K562 (cell line): ENCODE results near the gene CUTA. TPM values are rescaled to one million over a fixed set of nuclear protein-coding genes. Genes with fewer than 3 reads are reported as not detected.

Experiments used
- AFF1 ChIP-seq, 2 experiments: fragments of 450-650 bp; IDR thresholded peaks; 2 replicates each; pipeline ENCODE4 v1.6.1; 2018; ENCODE audit warnings: mild to moderate bottlenecking in 2 of 2, low read depth in 1 of 2; ENCODE audit not compliant: partially characterized antibody in 2 of 2
- BCOR ChIP-seq: fragments of 450-650 bp; IDR thresholded peaks from 2 replicates; pipeline ENCODE4 v1.6.1; 2016
- BDP1 ChIP-seq: IDR thresholded peaks from 3 replicates; pipeline ENCODE4 v1.6.1; 2011; ENCODE audit not compliant: insufficient read length, insufficient read depth
- CBX3 ChIP-seq, 2 experiments: IDR thresholded peaks; 1 replicate in 1 of 2; 2 replicates in 1 of 2; pipeline ENCODE4 v1.6.1; 2012; ENCODE audit warnings: inconsistent platforms in 2 of 2, low read length in 2 of 2, borderline replicate concordance in 1 of 2, control low read depth in 1 of 2
- E2F5 ChIP-seq: sonication (generic); formaldehyde crosslinking; IDR thresholded peaks from 2 replicates; pipeline ENCODE4 v1.8.0; 2022; ENCODE audit warnings: mild to moderate bottlenecking, missing genetic modification reagents
- ERF ChIP-seq: fragments of 450-650 bp; formaldehyde crosslinking; IDR thresholded peaks from 2 replicates; pipeline ENCODE4 v1.4.0; 2020; ENCODE audit warnings: mild to moderate bottlenecking, mixed read lengths
- FIP1L1 ChIP-seq: fragments of 200-400 bp; formaldehyde crosslinking; IDR thresholded peaks from 2 replicates; pipeline ENCODE4 v1.6.1; 2018; ENCODE audit warnings: mild to moderate bottlenecking, low read depth, low read length; ENCODE audit not compliant: poor library complexity, severe bottlenecking
- HDAC1 ChIP-seq, 2 experiments: fragments of 450-650 bp; IDR thresholded peaks; 2 replicates each; pipeline ENCODE4 v1.6.1; 2016 to 2017; ENCODE audit warnings: inconsistent platforms in 1 of 2, mild to moderate bottlenecking in 1 of 2, moderate library complexity in 1 of 2
- HMBOX1 ChIP-seq: sonication (generic); IDR thresholded peaks from 2 replicates; pipeline ENCODE4 v1.6.1; 2016
- KAT8 ChIP-seq: fragments of 450-650 bp; IDR thresholded peaks from 2 replicates; pipeline ENCODE4 v1.6.1; 2016; ENCODE audit warnings: low read depth, mild to moderate bottlenecking
- PML ChIP-seq: IDR thresholded peaks from 2 replicates; pipeline ENCODE4 v1.6.1; 2012; ENCODE audit warnings: low read length, inconsistent platforms
- POLR2H ChIP-seq: IDR thresholded peaks from 2 replicates; pipeline ENCODE4 v1.6.1; 2016; ENCODE audit warnings: missing genetic modification characterization, low read depth, mild to moderate bottlenecking, control low read depth, missing compliant biosample characterization, moderate library complexity
- RAD51 ChIP-seq: fragments of 450-650 bp; IDR thresholded peaks from 2 replicates; pipeline ENCODE4 v1.7.1; 2016; ENCODE audit warnings: low read depth, mild to moderate bottlenecking, borderline replicate concordance
- SMARCE1 ChIP-seq: fragments of 450-650 bp; IDR thresholded peaks from 2 replicates; pipeline ENCODE4 v1.7.1; 2016; ENCODE audit warnings: mild to moderate bottlenecking
- TAF7 ChIP-seq: fragments of 450-650 bp; IDR thresholded peaks from 2 replicates; pipeline ENCODE4 v1.6.1; 2016; ENCODE audit warnings: missing genetic modification characterization, missing compliant biosample characterization
- TBL1XR1 ChIP-seq, 2 experiments: IDR thresholded peaks; 2 replicates each; pipeline ENCODE4 v1.6.1; 2012; ENCODE audit warnings: improper control_type of control experiment in 2 of 2, low read length in 2 of 2, mild to moderate bottlenecking in 1 of 2
- TEAD4 ChIP-seq, 2 experiments: sonication (generic) in 1 of 2; formaldehyde crosslinking in 1 of 2; IDR thresholded peaks; 2 replicates each; pipeline versions ENCODE4 v1.6.1 to v1.8.0; 2012 to 2022; ENCODE audit warnings: borderline replicate concordance in 1 of 2, inconsistent platforms in 1 of 2, low read length in 1 of 2, mild to moderate bottlenecking in 1 of 2, missing genetic modification reagents in 1 of 2
- VEZF1 ChIP-seq: fragments of 200-800 bp; sonication (Bioruptor generic); IDR thresholded peaks from 2 replicates; pipeline ENCODE4 v1.6.1; 2017; ENCODE audit warnings: missing genetic modification characterization, missing compliant biosample characterization
- ZNF316 ChIP-seq: fragments of 450-650 bp; IDR thresholded peaks from 2 replicates; pipeline ENCODE4 v1.6.1; 2016
- ZNF354B ChIP-seq: fragments of 250-450 bp; sonication (Bioruptor Pico); IDR thresholded peaks from 2 replicates; pipeline ENCODE4 v1.4.0; 2020
- ZNF780A ChIP-seq: fragments of 250-450 bp; sonication (Bioruptor Pico); IDR thresholded peaks from 2 replicates; pipeline ENCODE4 v1.5.0; 2021; ENCODE audit warnings: mild to moderate bottlenecking
- ZSCAN32 ChIP-seq: fragments of 450-650 bp; formaldehyde crosslinking; IDR thresholded peaks from 2 replicates; pipeline ENCODE4 v1.4.0; 2020; ENCODE audit warnings: mild to moderate bottlenecking, moderate library complexity
- polyA plus RNA-seq, 8 experiments: library from polyadenylated mRNA; depleted of rRNA in 4 of 8; stranded (reverse) in 5 of 8; unstranded in 3 of 8; fragments of >200 nt; fragmentation: Nextera tagmentation in 2 of 8; fragmentation: Illumina TruSeq in 1 of 8; extraction: Ambion mirVana in 2 of 8; extraction: Trizol in 1 of 8; gene quantifications; 2 replicates each; pipeline versions ENCODE4 v1.2.1 to v1.2.3, GENCODE V29; 2011 to 2014; ENCODE audit warnings: inconsistent platforms in 1 of 8, missing spikeins in 1 of 8
- total RNA-seq, 7 experiments: library from RNA; depleted of rRNA in 6 of 7; stranded (reverse); fragments of >200 nt in 6 of 7; fragmentation: Illumina TruSeq in 2 of 7; extraction: Trizol in 2 of 7; gene quantifications; 2 replicates each; pipeline versions ENCODE4 v1.2.1 to v1.2.3, GENCODE V29; 2011 to 2021; ENCODE audit warnings: low replicate concordance in 1 of 7

CUTA gene
- total and polyA plus RNA-seq, 9 of the 15 experiments (the other 6 are each of a cell fraction or from before 2014, with no cell fraction given), result 166 to 682 (median 310) TPM

GRCh38 chr6:33428224-33428965 is 10.5 kb upstream of the CUTA start (continued):
- TF ChIP-seq TAF7 (tag), result no peak
- no peak for TF ChIP-seq KAT8
- TF ChIP-seq AFF1 (IDR thresholded peaks at IDR 0.05; ENCODE audit: low read depth in 1 of 2, partially characterized antibody in 2 of 2), result no peak
- no peak for TF ChIP-seq BDP1
- TF ChIP-seq POLR2H (tag), result no peak
- TF ChIP-seq E2F5, result peak; percentile 99; the same call in 1 of the 2 replicates
- no peak for TF ChIP-seq BCOR
- peak; percentile 84 for TF ChIP-seq VEZF1 (CRISPR knock-in tag)
- TF ChIP-seq HDAC1 (IDR thresholded peaks at IDR 0.05), result peak in 1 of 2 experiments; percentile 89; a peak in 2 of 4 replicates
- no peak for TF ChIP-seq HMBOX1
- peak; percentile 26; the same call in 1 of the 2 replicates for TF ChIP-seq TEAD4 (IDR thresholded peaks at IDR 0.05; ENCODE audit: low read length)
- peak; percentile 99 for TF ChIP-seq TEAD4 (CRISPR knock-in tag; IDR thresholded peaks at IDR 0.05; ENCODE audit: borderline replicate concordance)
- TF ChIP-seq RAD51, result no peak
- TF ChIP-seq CBX3 (IDR thresholded peaks at IDR 0.05; ENCODE audit: borderline replicate concordance in 1 of 2, low read length in 2 of 2), result peak in 1 of 2 experiments; percentile 88; a peak in 1 of 3 replicates
- no peak for TF ChIP-seq TBL1XR1 (IDR thresholded peaks at IDR 0.05; ENCODE audit: low read length in 2 of 2)
- no peak; the same call in 1 of the 2 replicates for TF ChIP-seq SMARCE1
- peak; percentile 90 for TF ChIP-seq ERF
- TF ChIP-seq FIP1L1, result peak; percentile 42
- no peak for TF ChIP-seq PML
- TF ChIP-seq ZNF316, result 0 out of 2 replicates have a peak, but pooled peaks have one; percentile 9
- no peak for TF ChIP-seq ZNF780A (CRISPR knock-in tag)
- no peak for TF ChIP-seq ZNF354B
- TF ChIP-seq ZSCAN32 (CRISPR knock-in tag), result 0 out of 2 replicates have a peak, but pooled peaks have one; percentile 4
